ENCODE measurements around the gene S1PR4. TPM values are rescaled to one million over a fixed set of nuclear protein-coding genes. Genes with fewer than 3 reads are reported as not detected.
A peak's percentile ranks its signal among the peaks of the same experiment; 100 is the strongest.

Gene S1PR4
- total and polyA plus RNA-seq, 2 donors (not counting 1 experiment from before 2014, with no cell fraction given): not detected

- Histone ChIP-seq H3K9ac (ENCODE audit: insufficient read depth, low read length) (no peak overlapping the region), H3K4me2 (ENCODE audit: extremely low read depth, insufficient read depth, low read length) (no peak overlapping the region), H3K4me3 (replicated peaks in 1 of 4; ENCODE audit: control extremely low read depth in 1 of 4, insufficient read depth in 1 of 4, low read depth in 3 of 4, low read length in 4 of 4) (no peak overlapping the region), H3K79me2 (ENCODE audit: control insufficient read depth, insufficient read depth, low read length) (no peaks in the 10 kb centered on the region), H2AFZ (ENCODE audit: low read length) (no peak overlapping the region), H3K9me3 (ENCODE audit: control insufficient read depth, insufficient read depth, low read depth, low read length) (no peaks in the 10 kb centered on the region), H3K27me3 (ENCODE audit: control insufficient read depth, insufficient read depth, low read length) (no peaks in the 10 kb centered on the region), H3K4me1 (ENCODE audit: control insufficient read depth, extremely low read depth, insufficient read depth, low read length) (peaks cover 4% of the 10 kb centered on the region), H3K36me3 (ENCODE audit: control insufficient read depth, insufficient read depth, low read length) (no peaks in the 10 kb centered on the region), H4K20me1 (ENCODE audit: control insufficient read depth, extremely low read depth, insufficient read depth, low read length) (no peaks in the 10 kb centered on the region), H3K27ac (ENCODE audit: insufficient read depth, low read length) (no peak overlapping the region)
- DNase-seq (ENCODE audit: low read depth in 2 of 2): no peak
- TF ChIP-seq, protein P1, sequence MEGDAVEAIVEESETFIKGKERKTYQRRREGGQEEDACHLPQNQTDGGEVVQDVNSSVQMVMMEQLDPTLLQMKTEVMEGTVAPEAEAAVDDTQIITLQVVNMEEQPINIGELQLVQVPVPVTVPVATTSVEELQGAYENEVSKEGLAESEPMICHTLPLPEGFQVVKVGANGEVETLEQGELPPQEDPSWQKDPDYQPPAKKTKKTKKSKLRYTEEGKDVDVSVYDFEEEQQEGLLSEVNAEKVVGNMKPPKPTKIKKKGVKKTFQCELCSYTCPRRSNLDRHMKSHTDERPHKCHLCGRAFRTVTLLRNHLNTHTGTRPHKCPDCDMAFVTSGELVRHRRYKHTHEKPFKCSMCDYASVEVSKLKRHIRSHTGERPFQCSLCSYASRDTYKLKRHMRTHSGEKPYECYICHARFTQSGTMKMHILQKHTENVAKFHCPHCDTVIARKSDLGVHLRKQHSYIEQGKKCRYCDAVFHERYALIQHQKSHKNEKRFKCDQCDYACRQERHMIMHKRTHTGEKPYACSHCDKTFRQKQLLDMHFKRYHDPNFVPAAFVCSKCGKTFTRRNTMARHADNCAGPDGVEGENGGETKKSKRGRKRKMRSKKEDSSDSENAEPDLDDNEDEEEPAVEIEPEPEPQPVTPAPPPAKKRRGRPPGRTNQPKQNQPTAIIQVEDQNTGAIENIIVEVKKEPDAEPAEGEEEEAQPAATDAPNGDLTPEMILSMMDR (conservative IDR thresholded peaks at IDR 0.05 in 1 of 2, IDR thresholded peaks at IDR 0.05 in 1 of 2; ENCODE audit: low read depth in 1 of 2, low read length in 2 of 2): no peak
- no peak for TF ChIP-seq EZH2 (IDR thresholded peaks at IDR 0.05; ENCODE audit: low read length, missing control alignments)
Measured at GRCh38 chr19:3136684-3137055, 41.9 kb upstream of the S1PR4 start.

- H3K27me3 ChIP-seq (ENCODE audit: control insufficient read depth, insufficient read depth, low read length): no peaks in the 10 kb centered on the region
- no peak overlapping the region for H3K9ac ChIP-seq (ENCODE audit: insufficient read depth, low read length)
- H3K9me3 ChIP-seq (ENCODE audit: control insufficient read depth, insufficient read depth, low read depth, low read length): no peaks in the 10 kb centered on the region
- no peaks in the 10 kb centered on the region for H3K36me3 ChIP-seq (ENCODE audit: control insufficient read depth, insufficient read depth, low read length)
- no peak overlapping the region for H2AFZ ChIP-seq (ENCODE audit: low read length)
- TF ChIP-seq, protein P1 (conservative IDR thresholded peaks at IDR 0.05 in 1 of 2, IDR thresholded peaks at IDR 0.05 in 1 of 2; ENCODE audit: low read depth in 1 of 2, low read length in 2 of 2): no peak
- no peak for TF ChIP-seq EZH2 (IDR thresholded peaks at IDR 0.05; ENCODE audit: low read length, missing control alignments)
- peak in 1 of 2 donors; percentile 27 for DNase-seq (ENCODE audit: low read depth in 2 of 2)
- no peak overlapping the region for H3K4me3 ChIP-seq (replicated peaks in 1 of 4; ENCODE audit: control extremely low read depth in 1 of 4, insufficient read depth in 1 of 4, low read depth in 3 of 4, low read length in 4 of 4)
- no peaks in the 10 kb centered on the region for H4K20me1 ChIP-seq (ENCODE audit: control insufficient read depth, extremely low read depth, insufficient read depth, low read length)
- no peak overlapping the region for H3K27ac ChIP-seq (ENCODE audit: insufficient read depth, low read length)
- H3K4me2 ChIP-seq (ENCODE audit: extremely low read depth, insufficient read depth, low read length): no peak overlapping the region
- no peaks in the 10 kb centered on the region for H3K79me2 ChIP-seq (ENCODE audit: control insufficient read depth, insufficient read depth, low read length)
- peaks cover 6% of the 10 kb centered on the region for H3K4me1 ChIP-seq (ENCODE audit: control insufficient read depth, extremely low read depth, insufficient read depth, low read length)
Measured at GRCh38 chr19:3137119-3137518, 41.5 kb upstream of the S1PR4 start.

- no peak for DNase-seq (ENCODE audit: low read depth in 2 of 2)
- Histone ChIP-seq H2AFZ (ENCODE audit: low read length) (no peak overlapping the region), H3K4me1 (ENCODE audit: control insufficient read depth, extremely low read depth, insufficient read depth, low read length) (peaks cover 6% of the 10 kb centered on the region), H3K4me2 (ENCODE audit: extremely low read depth, insufficient read depth, low read length) (no peak overlapping the region), H3K27me3 (ENCODE audit: control insufficient read depth, insufficient read depth, low read length) (no peaks in the 10 kb centered on the region), H3K27ac (ENCODE audit: insufficient read depth, low read length) (no peak overlapping the region), H3K4me3 (replicated peaks in 1 of 4; ENCODE audit: control extremely low read depth in 1 of 4, insufficient read depth in 1 of 4, low read depth in 3 of 4, low read length in 4 of 4) (no peak overlapping the region), H3K36me3 (ENCODE audit: control insufficient read depth, insufficient read depth, low read length) (no peaks in the 10 kb centered on the region), H3K9me3 (ENCODE audit: control insufficient read depth, insufficient read depth, low read depth, low read length) (no peaks in the 10 kb centered on the region), H4K20me1 (ENCODE audit: control insufficient read depth, extremely low read depth, insufficient read depth, low read length) (no peaks in the 10 kb centered on the region), H3K9ac (ENCODE audit: insufficient read depth, low read length) (no peak overlapping the region), H3K79me2 (ENCODE audit: control insufficient read depth, insufficient read depth, low read length) (no peaks in the 10 kb centered on the region)
- TF ChIP-seq, protein P1 (conservative IDR thresholded peaks at IDR 0.05 in 1 of 2, IDR thresholded peaks at IDR 0.05 in 1 of 2; ENCODE audit: low read depth in 1 of 2, low read length in 2 of 2): no peak
Measured at GRCh38 chr19:3138268-3138667, 40.3 kb upstream of the S1PR4 start.

Data from fibroblast of lung (primary cell).